Gastrocnemius medialis (tissue), 4 donors: ENCODE results near the gene NTM. TPM values are rescaled to one million over a fixed set of nuclear protein-coding genes. Genes with fewer than 3 reads are reported as not detected.

Source experiments
- ATAC-seq, 2 donors: fragments of 150-250 bp; one replicate each; pipeline ENCODE4 v1.9.1; 2016
- DNase-seq, 2 donors: peaks; one replicate each; pipeline ENCODE4 v3.0.0-alpha.2; 2019
- H3K27ac ChIP-seq, 4 donors: fragments of 200-600 bp; sonication (generic); 1 replicate in 1 of 4; 2 replicates in 3 of 4; pipeline ENCODE4 v1.5.1; 2016 to 2018; ENCODE audit warnings: mild to moderate bottlenecking in 2 of 4, moderate library complexity in 1 of 4
- H3K27me3 ChIP-seq, 3 donors: fragments of 200-600 bp; sonication (generic) in 2 of 3; 1 replicate in 1 of 3; 2 replicates in 2 of 3; pipeline versions ENCODE4 v1.5.1 to v1.6.0; 2016 to 2019; ENCODE audit warnings: mild to moderate bottlenecking in 1 of 3, moderate library complexity in 1 of 3
- H3K36me3 ChIP-seq, 2 donors: fragments of 200-600 bp; sonication (generic) in 1 of 2; one replicate each; pipeline ENCODE4 v1.5.1; 2017 to 2018
- H3K4me1 ChIP-seq, 2 donors: fragments of 200-600 bp; sonication (generic) in 1 of 2; one replicate each; pipeline ENCODE4 v1.5.1; 2016 to 2017; ENCODE audit warnings: mild to moderate bottlenecking in 2 of 2
- H3K4me3 ChIP-seq, 4 donors: fragments of 200-600 bp; sonication (generic) in 3 of 4; 1 replicate in 1 of 4; 2 replicates in 3 of 4; pipeline ENCODE4 v1.5.1; 2016 to 2019; ENCODE audit warnings: mild to moderate bottlenecking in 2 of 4
- H3K9me3 ChIP-seq, 3 donors: fragments of 200-600 bp; sonication (generic) in 2 of 3; 1 replicate in 1 of 3; 2 replicates in 2 of 3; pipeline ENCODE4 v1.5.1; 2016 to 2019
- POLR2A ChIP-seq, 2 donors: fragments of 450-650 bp; IDR thresholded peaks; one replicate each; pipeline ENCODE4 v1.6.1; 2017; ENCODE audit warnings: antibody characterized with exemption in 2 of 2, mild to moderate bottlenecking in 2 of 2, moderate library complexity in 2 of 2
- in situ Hi-C, 4 donors: fragments of 200-750 bp; cut with MboI; loops; one replicate each; pipeline versions ENCODE4 v1.15.0 to v1.8.0; 2017; ENCODE audit warnings: low sequenced_read_pairs in 4 of 4
- intact Hi-C: fragments of 100-400 bp; cut with DNase I; formaldehyde crosslinking; loops from one replicate; pipeline ENCODE4 v1.15.1; 2023; ENCODE audit warnings: low total_unique reads
- total RNA-seq, 4 donors: library from RNA; depleted of rRNA; stranded (reverse); fragments of >200 nt; gene quantifications; one replicate each; pipeline versions ENCODE4 v1.1.0 to v1.2.3, GENCODE V29; 2016
- TF ChIP-seq, protein P1 (sequence below), 5 experiments: fragments of 450-650 bp in 3 of 5; fragments of 200-600 bp in 2 of 5; sonication (generic) in 2 of 5; IDR thresholded peaks in 4 of 5; conservative IDR thresholded peaks in 1 of 5; 1 replicate in 4 of 5; 2 replicates in 1 of 5; pipeline ENCODE4 v1.5.1; 2016 to 2019; ENCODE audit warnings: antibody characterized with exemption in 5 of 5, mild to moderate bottlenecking in 3 of 5, moderate library complexity in 3 of 5

Gene NTM
- total RNA-seq, 4 donors from 2014 or later: 0.69 TPM; not detected in 3

DNA sequence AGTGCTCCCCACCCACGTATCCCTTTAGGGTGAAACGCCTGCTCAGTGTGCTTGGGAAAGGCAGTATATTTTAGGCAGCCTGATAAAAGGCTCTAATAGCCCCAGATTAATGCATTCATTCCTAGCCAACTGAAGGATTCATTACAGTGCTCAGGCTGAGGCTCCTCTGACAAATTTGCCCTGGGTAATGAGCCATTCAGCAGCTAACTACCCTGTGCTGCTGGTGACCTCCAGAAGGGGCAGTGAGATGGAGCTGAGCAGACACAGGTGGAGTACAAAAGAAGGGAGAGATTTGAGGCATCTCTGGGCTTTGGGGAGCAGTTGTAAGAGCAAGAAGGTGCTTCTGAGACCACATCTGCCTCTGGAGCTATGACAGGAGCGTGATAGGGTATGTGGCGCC, 817.0 kb downstream of the NTM start:
- H3K4me3 ChIP-seq: no peak overlapping the region
- ATAC-seq (no peak), DNase-seq (no peak)
- TF ChIP-seq POLR2A (IDR thresholded peaks at IDR 0.05): no peak
- TF ChIP-seq, protein P1, sequence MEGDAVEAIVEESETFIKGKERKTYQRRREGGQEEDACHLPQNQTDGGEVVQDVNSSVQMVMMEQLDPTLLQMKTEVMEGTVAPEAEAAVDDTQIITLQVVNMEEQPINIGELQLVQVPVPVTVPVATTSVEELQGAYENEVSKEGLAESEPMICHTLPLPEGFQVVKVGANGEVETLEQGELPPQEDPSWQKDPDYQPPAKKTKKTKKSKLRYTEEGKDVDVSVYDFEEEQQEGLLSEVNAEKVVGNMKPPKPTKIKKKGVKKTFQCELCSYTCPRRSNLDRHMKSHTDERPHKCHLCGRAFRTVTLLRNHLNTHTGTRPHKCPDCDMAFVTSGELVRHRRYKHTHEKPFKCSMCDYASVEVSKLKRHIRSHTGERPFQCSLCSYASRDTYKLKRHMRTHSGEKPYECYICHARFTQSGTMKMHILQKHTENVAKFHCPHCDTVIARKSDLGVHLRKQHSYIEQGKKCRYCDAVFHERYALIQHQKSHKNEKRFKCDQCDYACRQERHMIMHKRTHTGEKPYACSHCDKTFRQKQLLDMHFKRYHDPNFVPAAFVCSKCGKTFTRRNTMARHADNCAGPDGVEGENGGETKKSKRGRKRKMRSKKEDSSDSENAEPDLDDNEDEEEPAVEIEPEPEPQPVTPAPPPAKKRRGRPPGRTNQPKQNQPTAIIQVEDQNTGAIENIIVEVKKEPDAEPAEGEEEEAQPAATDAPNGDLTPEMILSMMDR (IDR thresholded peaks at IDR 0.05 in 4 of 5, conservative IDR thresholded peaks at IDR 0.05 in 1 of 5): no peak
- intact Hi-C loops: no loop called here
- in situ Hi-C loops: no loop called here
- no peaks in the 10 kb centered on the region for H3K9me3 ChIP-seq
- no peaks in the 10 kb centered on the region for H3K27me3 ChIP-seq
- no peak overlapping the region for H3K27ac ChIP-seq
- no peaks in the 10 kb centered on the region for H3K4me1 ChIP-seq
- H3K36me3 ChIP-seq: no peaks in the 10 kb centered on the region

DNA sequence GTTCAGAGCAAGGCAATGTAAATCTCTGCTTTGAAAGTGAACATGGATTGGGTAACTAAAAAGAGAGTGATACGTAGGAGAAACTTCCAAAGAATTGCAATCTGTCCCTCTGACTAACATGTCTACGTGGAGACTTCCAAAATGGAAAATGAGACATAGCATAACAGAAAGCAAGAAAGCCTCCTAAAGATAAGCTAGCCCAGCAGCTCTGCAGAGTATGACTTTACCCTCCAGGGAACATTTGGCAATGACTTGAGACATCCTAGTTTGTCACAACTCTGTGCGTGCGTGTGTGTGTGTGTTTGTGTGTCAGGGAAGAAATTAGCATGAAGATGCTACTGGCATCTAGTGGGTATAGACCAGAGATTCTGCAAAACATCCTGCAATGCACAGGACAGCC, 817.4 kb downstream of the NTM start:
- Histone ChIP-seq H3K4me1 (no peaks in the 10 kb centered on the region), H3K4me3 (no peak overlapping the region), H3K9me3 (no peaks in the 10 kb centered on the region), H3K36me3 (no peaks in the 10 kb centered on the region), H3K27me3 (no peaks in the 10 kb centered on the region), H3K27ac (no peak overlapping the region)
- in situ Hi-C loops: no loop called here
- intact Hi-C loops: no loop called here
- TF ChIP-seq, protein P1 (IDR thresholded peaks at IDR 0.05 in 4 of 5, conservative IDR thresholded peaks at IDR 0.05 in 1 of 5): no peak
- no peak for TF ChIP-seq POLR2A (IDR thresholded peaks at IDR 0.05)
- DNase-seq (no peak), ATAC-seq (no peak)

DNA sequence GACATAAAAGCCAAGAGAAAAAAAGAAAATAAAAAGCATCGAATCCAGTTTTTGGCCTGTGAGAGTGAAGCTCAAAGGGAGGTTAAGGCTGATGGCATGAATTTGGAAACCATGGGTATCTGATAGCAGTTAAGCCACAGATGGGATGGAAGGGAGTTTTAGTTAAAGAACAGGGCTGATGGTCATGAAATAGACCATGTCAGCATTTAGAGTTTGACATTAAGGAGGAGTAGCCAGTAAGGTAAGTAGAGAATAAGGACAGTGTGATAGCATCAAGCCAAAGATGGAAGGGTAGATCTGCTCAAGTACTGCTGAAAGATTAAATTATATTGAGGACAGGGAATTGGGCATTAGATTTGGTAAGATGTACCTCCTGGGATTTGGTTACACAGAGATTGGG, 826.5 kb downstream of the NTM start:
- Histone ChIP-seq H3K36me3 (no peaks in the 10 kb centered on the region), H3K4me3 (no peak overlapping the region), H3K4me1 (no peaks in the 10 kb centered on the region), H3K27ac (no peak overlapping the region), H3K9me3 (no peaks in the 10 kb centered on the region), H3K27me3 (no peaks in the 10 kb centered on the region)
- TF ChIP-seq POLR2A (IDR thresholded peaks at IDR 0.05): no peak
- TF ChIP-seq, protein P1 (IDR thresholded peaks at IDR 0.05 in 4 of 5, conservative IDR thresholded peaks at IDR 0.05 in 1 of 5): no peak
- in situ Hi-C loops (no loop called here), intact Hi-C loops (no loop called here)
- DNase-seq (no peak), ATAC-seq (no peak)

DNA sequence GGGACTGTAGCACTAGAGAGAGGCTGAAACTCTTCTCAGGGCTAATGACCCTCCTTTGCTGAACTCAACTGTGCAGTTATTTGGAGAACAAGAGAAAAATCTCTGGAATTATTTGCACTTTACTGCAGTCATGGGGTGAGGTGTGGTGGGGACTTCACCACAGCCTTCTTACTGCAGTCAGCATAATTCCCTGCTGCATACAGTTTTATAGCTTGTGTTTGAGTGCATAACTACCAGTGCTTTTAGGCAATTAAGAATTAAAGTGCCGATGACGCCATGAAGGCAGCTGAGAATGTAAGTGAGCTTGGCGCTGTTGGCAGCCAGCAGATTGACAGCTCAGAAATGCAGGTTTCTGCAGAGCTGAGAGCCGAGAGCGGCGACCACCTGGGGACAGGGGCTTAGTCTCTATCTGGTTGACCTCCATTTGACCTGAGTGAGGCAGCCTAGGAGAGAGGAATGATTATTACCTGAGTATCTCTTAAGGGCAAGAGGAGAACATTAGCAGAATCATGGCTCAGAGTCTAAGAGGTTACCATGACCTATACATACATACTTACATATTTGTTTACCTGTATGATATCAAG, 830.0 kb downstream of the NTM start:
- no peaks in the 10 kb centered on the region for H3K36me3 ChIP-seq
- no peak overlapping the region for H3K4me3 ChIP-seq
- ATAC-seq: no peak
- DNase-seq: no peak
- H3K9me3 ChIP-seq: no peaks in the 10 kb centered on the region
- H3K27me3 ChIP-seq: no peaks in the 10 kb centered on the region
- no peak overlapping the region for H3K27ac ChIP-seq
- no peaks in the 10 kb centered on the region for H3K4me1 ChIP-seq
- in situ Hi-C loops: no loop called here
- TF ChIP-seq, protein P1 (IDR thresholded peaks at IDR 0.05 in 4 of 5, conservative IDR thresholded peaks at IDR 0.05 in 1 of 5): no peak
- no peak for TF ChIP-seq POLR2A (IDR thresholded peaks at IDR 0.05)
- intact Hi-C loops: no loop called here

DNA sequence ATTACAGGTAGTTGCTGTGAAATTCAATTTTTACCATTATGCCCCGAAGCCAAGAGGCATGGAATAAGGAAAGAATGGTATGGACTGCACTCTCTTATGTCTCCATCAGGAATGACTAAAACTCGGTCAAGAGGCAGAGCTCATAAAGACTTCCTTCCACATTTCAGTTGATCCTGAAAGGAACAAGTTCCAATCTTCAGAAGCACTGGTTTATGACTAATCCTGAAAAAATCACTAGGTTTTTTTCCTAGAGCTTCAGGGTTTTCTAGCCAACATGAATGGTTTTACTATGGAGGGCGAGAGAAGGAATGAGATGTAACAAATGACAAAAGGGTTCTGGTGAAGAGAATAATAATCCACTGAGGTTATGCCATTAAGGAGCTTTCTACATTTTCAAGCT, 832.2 kb downstream of the NTM start:
- Histone ChIP-seq H3K36me3 (no peaks in the 10 kb centered on the region), H3K4me1 (no peaks in the 10 kb centered on the region), H3K9me3 (no peaks in the 10 kb centered on the region), H3K4me3 (no peak overlapping the region), H3K27me3 (no peaks in the 10 kb centered on the region), H3K27ac (no peak overlapping the region)
- no peak for ATAC-seq
- intact Hi-C loops (no loop called here), in situ Hi-C loops (no loop called here)
- no peak for DNase-seq
- TF ChIP-seq, protein P1 (IDR thresholded peaks at IDR 0.05 in 4 of 5, conservative IDR thresholded peaks at IDR 0.05 in 1 of 5): no peak
- TF ChIP-seq POLR2A (IDR thresholded peaks at IDR 0.05): no peak
